GM12878 (cell line): ENCODE results near the gene ADGRD2. TPM values are rescaled to one million over a fixed set of nuclear protein-coding genes. Genes with fewer than 3 reads are reported as not detected.

Experiments
- ATAC-seq: fragments of 200-7000 bp; cut with Tn5 transposase; 3 replicates; pipeline ENCODE4 v1.9.1; 2020; ENCODE audit warnings: mild to moderate bottlenecking, moderate library complexity
- BruUV-seq: library from RNA; stranded (reverse); fragments of 400-500 nt; replicated peaks from 2 replicates; lab custom pipeline; 2021; lab: Mats Ljungman, UMichigan
- CTCF ChIA-PET: fragments of 300-600 bp; sonication (Branson Sonifier 250); formaldehyde crosslinking; extraction: SDS; loops from one replicate; lab custom pipeline; 2021; ENCODE audit warnings: inconsistent platforms; lab: Yijun Ruan, JAX
- POLR2A ChIA-PET: fragments of 350-600 bp; formaldehyde crosslinking; extraction: SDS; loops from one replicate; lab custom pipeline; 2021; ENCODE audit warnings: inconsistent platforms; lab: Charles Lee
- RAD21 ChIA-PET: fragments of 300-600 bp; sonication (Branson Sonifier 250); formaldehyde crosslinking; loops from one replicate; lab custom pipeline; 2023; ENCODE audit warnings: antibody characterized with exemption; ENCODE audit not compliant: unreplicated experiment; lab: Charles Lee
- SMC1A ChIA-PET: fragments of 300-600 bp; sonication (Branson Sonifier 250); formaldehyde crosslinking; loops from one replicate; lab custom pipeline; 2023; ENCODE audit not compliant: unreplicated experiment, uncharacterized antibody; lab: Charles Lee
- DNase-seq: peaks from one replicate; pipeline ENCODE4 v3.0.0-alpha.2; 2011; ENCODE audit warnings: low read depth, low spot score
- FAIRE-seq: peaks from 3 replicates; lab custom pipeline; 2011; peaks lifted over from hg19 to GRCh38; lab: Jason Lieb, UNC
- H2AFZ ChIP-seq: 2 replicates; pipeline ENCODE4 v1.6.0; 2011; ENCODE audit warnings: low read depth, low read length, control low read depth; ENCODE audit not compliant: control insufficient read depth
- H3K27ac ChIP-seq: 2 replicates; pipeline ENCODE4 v1.5.1; 2011; ENCODE audit warnings: control low read depth; ENCODE audit not compliant: control insufficient read depth, insufficient read depth
- H3K27me3 ChIP-seq, 2 experiments: replicated peaks in 1 of 2; 2 replicates each; pipeline versions ENCODE4 v1.6.0 to v1.6.1; 2011; ENCODE audit warnings: low read length in 1 of 2; ENCODE audit not compliant: control insufficient read depth in 2 of 2, insufficient read depth in 2 of 2
- H3K36me3 ChIP-seq, 2 experiments: 2 replicates each; pipeline ENCODE4 v1.5.1; 2011; ENCODE audit warnings: low read length in 1 of 2; ENCODE audit not compliant: control insufficient read depth in 2 of 2, insufficient read depth in 2 of 2
- H3K4me1 ChIP-seq: 2 replicates; pipeline ENCODE4 v1.6.1; 2011; ENCODE audit warnings: mild to moderate bottlenecking, low read length, moderate library complexity, mixed read lengths; ENCODE audit not compliant: control insufficient read depth, insufficient read depth
- H3K4me2 ChIP-seq: 2 replicates; pipeline ENCODE4 v1.6.0; 2011; ENCODE audit warnings: control low read depth; ENCODE audit not compliant: control insufficient read depth, insufficient read depth
- H3K4me3 ChIP-seq: fragments of 200-600 bp; sonication (generic); 2 replicates; pipeline ENCODE4 v1.5.1; 2016
- H3K79me2 ChIP-seq: 2 replicates; pipeline ENCODE4 v1.6.0; 2011; ENCODE audit warnings: low read length; ENCODE audit not compliant: control insufficient read depth, insufficient read depth
- H3K9ac ChIP-seq: 2 replicates; pipeline ENCODE4 v1.8.0; 2011; ENCODE audit warnings: low read length, control low read depth, mixed read lengths; ENCODE audit not compliant: control insufficient read depth, insufficient read depth
- H3K9me3 ChIP-seq: replicated peaks from 3 replicates; pipeline ENCODE4 v1.5.1; 2011; ENCODE audit warnings: mild to moderate bottlenecking, low read length; ENCODE audit not compliant: control insufficient read depth, insufficient read depth
- H4K20me1 ChIP-seq: 2 replicates; pipeline ENCODE4 v1.6.0; 2011; ENCODE audit not compliant: control insufficient read depth, insufficient read depth
- FOXM1 ChIP-seq: IDR thresholded peaks from 2 replicates; pipeline ENCODE4 v1.6.1; 2012; ENCODE audit warnings: low read depth, mild to moderate bottlenecking, inconsistent platforms, low read length, moderate library complexity
- IRF4 ChIP-seq: IDR thresholded peaks from 2 replicates; pipeline ENCODE4 v1.6.1; 2011; ENCODE audit warnings: low read depth, low read length
- SIN3A ChIP-seq: IDR thresholded peaks from 2 replicates; pipeline ENCODE4 v1.6.1; 2012; ENCODE audit warnings: low read depth, low read length, improper control_type of control experiment
- ZBTB4 ChIP-seq: fragments of 450-650 bp; formaldehyde crosslinking; IDR thresholded peaks from 2 replicates; pipeline ENCODE4 v1.4.0; 2022; ENCODE audit warnings: mild to moderate bottlenecking, moderate library complexity
- WGBS: methylation state at CpG from one replicate; pipeline ENCODE4 v1.1.6; 2016; ENCODE audit warnings: low lambda C conversion rate; ENCODE audit not compliant: insufficient replicate concordance, insufficient coverage; ENCODE audit errors: missing lambda C conversion rate; 5-methylcytosine and 5-hydroxymethylcytosine counted together
- in situ Hi-C: fragments of 300-500 bp; cut with MboI; formaldehyde crosslinking; loops from 9 replicates; pipeline ENCODE4 v1.14.3; 2018; ENCODE audit warnings: mixed read lengths
- intact Hi-C: fragments of 100-400 bp; cut with micrococcal nuclease; formaldehyde crosslinking; loops from one replicate; pipeline ENCODE4 v1.14.2; 2022; ENCODE audit not compliant: unreplicated experiment
- polyA plus RNA-seq, 11 experiments: library from polyadenylated mRNA; depleted of rRNA in 4 of 11; unstranded in 6 of 11; stranded (reverse) in 5 of 11; fragments of >200 nt; fragmentation: Nextera tagmentation in 4 of 11; fragmentation: Illumina TruSeq in 1 of 11; extraction: Ambion mirVana in 4 of 11; extraction: Trizol in 1 of 11; gene quantifications; 1 replicate in 1 of 11; 2 replicates in 10 of 11; pipeline versions ENCODE4 v1.2.1 to v1.2.3, GENCODE V29; 2011 to 2016; ENCODE audit warnings: inconsistent platforms in 2 of 11, missing spikeins in 2 of 11, low read depth in 1 of 11
- total RNA-seq, 4 experiments: library from RNA; depleted of rRNA in 3 of 4; stranded (reverse); fragments of >200 nt in 3 of 4; fragmentation: Illumina TruSeq in 1 of 4; extraction: Trizol in 1 of 4; gene quantifications; 2 replicates each; pipeline versions ENCODE4 v1.2.1 to v1.2.3, GENCODE V29; 2013 to 2021
- TF ChIP-seq, protein P1 (sequence below): IDR thresholded peaks from 2 replicates; pipeline ENCODE4 v1.6.1; 2012; ENCODE audit warnings: low read depth, low read length, improper control_type of control experiment

The ADGRD2 gene
- total and polyA plus RNA-seq, 10 of the 15 experiments (the other 5 are each of a cell fraction or from before 2014, with no cell fraction given), result not detected

- intact Hi-C loops, result no loop called here
- Histone ChIP-seq H3K4me1 (no peaks in the 10 kb centered on the region), H3K36me3 (no peaks in the 10 kb centered on the region), H3K27ac (no peak overlapping the region), H3K4me2 (no peak overlapping the region), H2AFZ (no peak overlapping the region), H3K79me2 (no peaks in the 10 kb centered on the region), H3K9ac (no peak overlapping the region), H3K9me3 (no peaks in the 10 kb centered on the region), H3K4me3 (no peak overlapping the region), H3K27me3 (peaks cover 0 to 1% of the 10 kb centered on the region in 2 experiments; a peak in 3 of 4 replicates), H4K20me1 (no peaks in the 10 kb centered on the region)
- ChIA-PET POLR2A (no interaction called here), CTCF (interaction anchor here (1.0 kb wide), 1 partner anchor 83 kb away, joined by 3 read pairs; no protein-coding TSS in a partner anchor), RAD21 (no interaction called here), SMC1A (no interaction called here)
- no peak for TF ChIP-seq FOXM1
- WGBS, result 38% methylated on average over 15 of the region's 15 CpGs
- FAIRE-seq (no peak), DNase-seq (no peak), ATAC-seq (no peak; the same call in 2 of the 3 replicates)
- in situ Hi-C loops, result no loop called here
- no TSS peak for BruUV-seq
Measured at GRCh38 chr9:124456341-124457078, 6.3 kb downstream of the ADGRD2 start.

- no peak overlapping the region for H3K9ac ChIP-seq
- no peak overlapping the region for H3K4me2 ChIP-seq
- H2AFZ ChIP-seq, result no peak overlapping the region
- no peak for FAIRE-seq
- RAD21 ChIA-PET, result no interaction called here
- H4K20me1 ChIP-seq, result no peaks in the 10 kb centered on the region
- BruUV-seq, result no TSS peak
- SMC1A ChIA-PET, result interaction anchor here (0.7 kb wide), 1 partner anchor 146 kb away, joined by 3 read pairs; no protein-coding TSS in a partner anchor
- intact Hi-C loops, result no loop called here
- no peaks in the 10 kb centered on the region for H3K9me3 ChIP-seq
- in situ Hi-C loops, result no loop called here
- no peak overlapping the region for H3K27ac ChIP-seq
- no peak for DNase-seq
- no peaks in the 10 kb centered on the region for H3K4me1 ChIP-seq
- POLR2A ChIA-PET, result no interaction called here
- 21% methylated on average over 18 of the region's 18 CpGs for WGBS
- no peaks in the 10 kb centered on the region; a peak in 1 of 4 replicates for H3K27me3 ChIP-seq
- no peaks in the 10 kb centered on the region for H3K79me2 ChIP-seq
- no peak overlapping the region for H3K4me3 ChIP-seq
- ATAC-seq, result no peak
- no peaks in the 10 kb centered on the region for H3K36me3 ChIP-seq
- CTCF ChIA-PET, result no interaction called here
- TF ChIP-seq ZBTB4 (CRISPR knock-in tag) (no peak), FOXM1 (no peak), SIN3A (no peak), IRF4 (no peak)
- TF ChIP-seq, protein P1, sequence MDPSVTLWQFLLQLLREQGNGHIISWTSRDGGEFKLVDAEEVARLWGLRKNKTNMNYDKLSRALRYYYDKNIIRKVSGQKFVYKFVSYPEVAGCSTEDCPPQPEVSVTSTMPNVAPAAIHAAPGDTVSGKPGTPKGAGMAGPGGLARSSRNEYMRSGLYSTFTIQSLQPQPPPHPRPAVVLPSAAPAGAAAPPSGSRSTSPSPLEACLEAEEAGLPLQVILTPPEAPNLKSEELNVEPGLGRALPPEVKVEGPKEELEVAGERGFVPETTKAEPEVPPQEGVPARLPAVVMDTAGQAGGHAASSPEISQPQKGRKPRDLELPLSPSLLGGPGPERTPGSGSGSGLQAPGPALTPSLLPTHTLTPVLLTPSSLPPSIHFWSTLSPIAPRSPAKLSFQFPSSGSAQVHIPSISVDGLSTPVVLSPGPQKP, result no peak
Measured at GRCh38 chr9:124457079-124457886, 7.0 kb downstream of the ADGRD2 start.
